Gastroesophageal sphincter (tissue), 4 donors: ENCODE measurements around the gene NR5A2. TPM values are rescaled to one million over a fixed set of nuclear protein-coding genes. Genes with fewer than 3 reads are reported as not detected.

Experiments
- ATAC-seq: fragments of 150-250 bp; one replicate; pipeline ENCODE4 v1.9.1; 2016; ENCODE audit warnings: mild to moderate bottlenecking, moderate library complexity
- H3K27ac ChIP-seq, 4 donors: fragments of 200-600 bp; sonication (generic) in 3 of 4; 1 replicate in 3 of 4; 2 replicates in 1 of 4; pipeline ENCODE4 v1.5.1; 2016 to 2019
- H3K27me3 ChIP-seq: fragments of 200-600 bp; sonication (generic); one replicate; pipeline ENCODE4 v1.5.1; 2019
- H3K36me3 ChIP-seq, 2 donors: fragments of 200-600 bp; sonication (generic); one replicate each; pipeline ENCODE4 v1.5.1; 2019; ENCODE audit warnings: control low read depth in 1 of 2
- H3K4me1 ChIP-seq, 3 donors: fragments of 200-600 bp; sonication (generic); 1 replicate in 2 of 3; 2 replicates in 1 of 3; pipeline ENCODE4 v1.5.1; 2016 to 2019; ENCODE audit warnings: control low read depth in 2 of 3
- H3K4me3 ChIP-seq, 2 donors: fragments of 200-600 bp; sonication (generic); one replicate each; pipeline ENCODE4 v1.5.1; 2019; ENCODE audit warnings: mild to moderate bottlenecking in 1 of 2, moderate library complexity in 1 of 2
- H3K9me3 ChIP-seq, 3 donors: fragments of 200-600 bp; sonication (generic); one replicate each; pipeline ENCODE4 v1.5.1; 2017 to 2019; ENCODE audit warnings: control low read depth in 2 of 3
- CTCF ChIP-seq, 4 experiments: fragments of 200-600 bp in 2 of 4; fragments of 450-650 bp in 2 of 4; sonication (generic) in 1 of 4; IDR thresholded peaks; one replicate each; pipeline ENCODE4 v1.5.1; 2017 to 2019; ENCODE audit warnings: antibody characterized with exemption in 4 of 4, mild to moderate bottlenecking in 2 of 4, moderate library complexity in 2 of 4
- EP300 ChIP-seq: sonication (generic); formaldehyde crosslinking; IDR thresholded peaks from one replicate; pipeline ENCODE4 v1.6.1; 2017; ENCODE audit warnings: antibody characterized with exemption, mild to moderate bottlenecking
- POLR2A ChIP-seq, 2 donors: fragments of 450-650 bp; IDR thresholded peaks; one replicate each; pipeline ENCODE4 v1.6.1; 2017; ENCODE audit warnings: antibody characterized with exemption in 2 of 2, mild to moderate bottlenecking in 2 of 2, moderate library complexity in 1 of 2
- POLR2AphosphoS5 ChIP-seq: sonication (generic); formaldehyde crosslinking; IDR thresholded peaks from one replicate; pipeline ENCODE4 v1.6.1; 2017; ENCODE audit warnings: antibody characterized with exemption
- WGBS, 2 donors: methylation state at CpG; one replicate each; pipeline ENCODE4 v1.1.5; 2018; ENCODE audit warnings: low coverage in 1 of 2; 5-methylcytosine and 5-hydroxymethylcytosine counted together
- total RNA-seq, 4 donors: library from RNA; depleted of rRNA; stranded (reverse); fragments of >200 nt; gene quantifications; one replicate each; pipeline ENCODE4 v1.1.0, GENCODE V29; 2016

The NR5A2 gene
- total RNA-seq, 4 donors from 2014 or later: 2.0 to 4.2 (median 3.1) TPM

- TF ChIP-seq POLR2AphosphoS5 (no peak), POLR2A (IDR thresholded peaks at IDR 0.05) (no peak), CTCF (IDR thresholded peaks at IDR 0.05) (no peak), EP300 (no peak)
- Histone ChIP-seq H3K36me3 (no peaks in the 10 kb centered on the region), H3K27ac (no peak overlapping the region), H3K9me3 (no peaks in the 10 kb centered on the region), H3K4me1 (no peaks in the 10 kb centered on the region), H3K4me3 (no peak overlapping the region), H3K27me3 (no peaks in the 10 kb centered on the region)
- ATAC-seq: no peak
- WGBS, 2 donors: 50 to 71% methylated on average over 1 of the region's 1 CpG
These were observed 103.0 kb downstream of the NR5A2 start for GRCh38 chr1:200130552-200130951.

DNA sequence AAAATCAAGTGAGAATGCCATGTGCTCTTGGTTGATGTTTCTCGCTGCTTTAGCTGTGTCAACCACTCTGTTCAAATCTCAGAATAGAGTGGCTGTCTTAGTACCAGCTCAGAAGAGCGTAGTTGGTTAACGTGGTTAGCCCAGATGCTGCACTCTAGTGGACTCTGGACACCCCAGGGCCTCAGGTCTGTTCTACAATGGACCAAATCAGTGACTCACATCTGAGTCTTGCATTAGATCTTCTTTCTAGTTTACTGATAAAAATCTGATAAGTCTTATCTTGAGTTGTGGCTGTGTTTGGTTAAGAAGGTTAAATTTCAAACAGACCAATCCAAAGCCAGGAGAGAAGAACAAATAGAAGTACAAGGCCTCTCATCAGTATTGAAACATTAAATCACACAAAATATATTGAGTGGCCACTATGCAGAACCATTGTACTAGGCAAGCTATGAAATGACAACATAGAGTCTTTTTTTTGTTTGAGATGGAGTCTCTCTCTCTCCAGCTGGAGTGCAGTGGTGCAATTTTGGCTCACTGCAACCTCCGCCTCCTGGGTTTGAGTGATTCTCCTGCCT, 104.1 kb downstream of the NR5A2 start:
- Histone ChIP-seq H3K4me1 (no peaks in the 10 kb centered on the region), H3K4me3 (no peak overlapping the region), H3K36me3 (no peaks in the 10 kb centered on the region), H3K27ac (no peak overlapping the region), H3K27me3 (no peaks in the 10 kb centered on the region), H3K9me3 (no peaks in the 10 kb centered on the region)
- TF ChIP-seq POLR2AphosphoS5: no peak
- TF ChIP-seq CTCF (IDR thresholded peaks at IDR 0.05): no peak
- TF ChIP-seq POLR2A (IDR thresholded peaks at IDR 0.05): no peak
- TF ChIP-seq EP300: no peak
- 97 to 98% methylated on average over 4 of the region's 4 CpGs for WGBS, 2 donors
- ATAC-seq: no peak

GRCh38 chr1:200133123-200133522, 105.6 kb downstream of the NR5A2 start:
- no peaks in the 10 kb centered on the region for H3K27me3 ChIP-seq
- 69 to 80% methylated on average over 2 of the region's 2 CpGs for WGBS, 2 donors
- ATAC-seq: no peak

DNA sequence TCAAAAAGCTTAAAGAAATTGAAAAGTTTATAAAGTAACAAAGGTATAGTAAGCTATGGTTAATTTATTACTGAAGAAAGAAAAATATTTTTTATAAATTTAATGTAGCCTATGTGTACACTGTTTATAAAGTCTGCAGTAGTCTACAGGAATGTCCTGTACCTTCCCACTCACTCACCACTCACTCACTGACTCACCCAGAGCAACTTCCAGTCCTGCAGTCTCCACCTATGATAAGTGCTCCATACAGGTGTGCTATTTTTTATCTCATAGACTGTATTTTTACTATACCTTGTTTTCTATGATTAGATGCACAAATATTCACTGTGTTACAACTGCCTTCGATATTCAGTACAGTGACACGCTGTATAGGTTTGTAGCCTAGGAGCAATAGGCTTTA, 106.6 kb downstream of the NR5A2 start:
- Histone ChIP-seq H3K36me3 (no peaks in the 10 kb centered on the region), H3K4me3 (no peak overlapping the region), H3K4me1 (no peaks in the 10 kb centered on the region), H3K27me3 (no peaks in the 10 kb centered on the region), H3K27ac (no peak overlapping the region), H3K9me3 (no peaks in the 10 kb centered on the region)
- TF ChIP-seq POLR2AphosphoS5 (no peak), EP300 (no peak), POLR2A (IDR thresholded peaks at IDR 0.05) (no peak), CTCF (IDR thresholded peaks at IDR 0.05) (no peak)
- ATAC-seq: no peak
- 90 to 92% methylated on average over 2 of the region's 2 CpGs for WGBS, 2 donors

More at GRCh38 chr1:200133123-200133522, 105.6 kb downstream of the NR5A2 start:
- no peaks in the 10 kb centered on the region for H3K4me1 ChIP-seq
- H3K4me3 ChIP-seq: no peak overlapping the region
- H3K27ac ChIP-seq: no peak overlapping the region
- TF ChIP-seq POLR2A (IDR thresholded peaks at IDR 0.05) (no peak), CTCF (IDR thresholded peaks at IDR 0.05) (no peak), POLR2AphosphoS5 (no peak), EP300 (no peak)
- no peaks in the 10 kb centered on the region for H3K36me3 ChIP-seq
- H3K9me3 ChIP-seq: no peaks in the 10 kb centered on the region

DNA sequence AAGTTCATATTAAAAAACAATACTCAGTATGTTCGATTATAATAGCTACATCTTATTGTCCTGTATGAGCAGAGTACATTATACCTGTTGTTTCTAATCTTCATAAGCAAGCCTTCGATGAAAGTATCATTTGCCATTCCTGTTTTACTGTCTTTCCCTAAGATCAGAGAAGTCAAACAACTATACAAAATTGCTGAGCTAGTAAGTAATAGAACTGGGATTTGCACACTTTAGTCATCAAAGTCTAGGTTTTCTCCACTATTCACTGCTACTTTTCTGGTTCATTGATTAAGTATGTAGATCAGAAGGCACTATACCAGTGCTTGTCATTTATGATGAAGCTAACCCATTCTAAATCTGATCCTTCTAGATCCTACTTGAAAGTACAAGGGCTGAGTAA, 108.9 kb downstream of the NR5A2 start:
- TF ChIP-seq EP300: no peak
- TF ChIP-seq POLR2AphosphoS5: no peak
- no peak for TF ChIP-seq POLR2A (IDR thresholded peaks at IDR 0.05)
- no peak for TF ChIP-seq CTCF (IDR thresholded peaks at IDR 0.05)
- no peak overlapping the region for H3K27ac ChIP-seq
- H3K4me1 ChIP-seq: no peaks in the 10 kb centered on the region
- WGBS, 2 donors: 89 to 91% methylated on average over 2 of the region's 2 CpGs
- no peaks in the 10 kb centered on the region for H3K9me3 ChIP-seq
- H3K36me3 ChIP-seq: no peaks in the 10 kb centered on the region
- H3K4me3 ChIP-seq: no peak overlapping the region
- ATAC-seq: no peak
- no peaks in the 10 kb centered on the region for H3K27me3 ChIP-seq
